Activated CD4-positive, alpha-beta memory T cell treated with anti-CD3 and anti-CD28 coated beads for 36 hours (primary cell): ENCODE measurements around the gene OSER1. TPM values are rescaled to one million over a fixed set of nuclear protein-coding genes. Genes with fewer than 3 reads are reported as not detected.

Source experiments
- CTCF ChIA-PET: fragments of 350-600 bp; sonication (Branson Sonifier 250); formaldehyde crosslinking; loops from one replicate; lab custom pipeline; 2021; ENCODE audit warnings: antibody characterized with exemption, inconsistent platforms; lab: Charles Lee
- POLR2A ChIA-PET: fragments of 350-600 bp; sonication (Branson Sonifier 250); formaldehyde crosslinking; loops from one replicate; lab custom pipeline; 2021; ENCODE audit warnings: antibody characterized with exemption; lab: Charles Lee
- DNase-seq: peaks from one replicate; pipeline ENCODE4 v3.0.0-alpha.2; 2020
- H3K27ac Mint-ChIP-seq: one replicate; pipeline ENCODE4 v1.8.0; 2021; ENCODE audit warnings: mixed read lengths
- H3K27me3 Mint-ChIP-seq: one replicate; pipeline ENCODE4 v1.8.0; 2021; ENCODE audit warnings: mixed read lengths
- H3K36me3 Mint-ChIP-seq: one replicate; pipeline ENCODE4 v1.8.0; 2021; ENCODE audit warnings: mixed read lengths
- H3K4me1 Mint-ChIP-seq: one replicate; pipeline ENCODE4 v1.8.0; 2021; ENCODE audit warnings: low read depth, mixed read lengths
- H3K4me3 Mint-ChIP-seq: one replicate; pipeline ENCODE4 v1.8.0; 2021; ENCODE audit warnings: mild to moderate bottlenecking, mixed read lengths
- H3K9me3 Mint-ChIP-seq: one replicate; pipeline ENCODE4 v1.8.0; 2021; ENCODE audit warnings: mixed read lengths
- intact Hi-C: fragments of 100-400 bp; cut with micrococcal nuclease; formaldehyde crosslinking; loops from one replicate; pipeline ENCODE4 v1.15.1; 2023
- total RNA-seq, 2 experiments: library from RNA; stranded (reverse); gene quantifications; one replicate each; pipeline ENCODE4 v1.2.3, GENCODE V29; 2021

OSER1 gene
- total RNA-seq, 2 experiments from 2014 or later, result 23.4 to 24.2 TPM

DNA sequence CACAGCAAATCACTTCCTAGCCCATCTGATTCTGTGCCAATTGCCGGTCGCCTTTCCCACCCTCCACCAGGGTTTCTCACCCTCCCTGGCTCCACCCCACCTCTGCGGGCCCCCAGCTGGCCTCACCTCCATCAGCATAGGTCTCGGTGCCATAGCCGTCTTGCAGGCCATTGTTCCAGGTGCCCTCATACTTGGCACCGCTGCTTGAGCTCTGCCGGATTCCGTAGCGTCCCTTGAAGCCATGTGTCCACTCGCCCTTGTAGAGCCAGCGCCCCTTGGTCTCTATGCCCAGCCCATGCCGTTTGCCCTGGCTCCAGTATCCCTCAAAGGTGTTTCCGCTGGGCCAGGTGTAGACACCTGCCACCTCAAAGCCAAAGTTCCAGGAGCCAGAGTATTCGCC is 24.4 kb downstream of the OSER1 start:
- Mint-ChIP-seq H3K27ac (no peak overlapping the region), H3K36me3 (no peaks in the 10 kb centered on the region), H3K4me1 (peaks cover 6% of the 10 kb centered on the region), H3K9me3 (no peaks in the 10 kb centered on the region), H3K27me3 (peaks cover 48% of the 10 kb centered on the region), H3K4me3 (no peak overlapping the region)
- ChIA-PET POLR2A (no interaction called here), CTCF (interaction anchor here (9.6 kb wide), 1 partner anchor 70 kb away, joined by 174 read pairs; no protein-coding TSS in a partner anchor)
- intact Hi-C loops, result no loop called here
- no peak for DNase-seq

DNA sequence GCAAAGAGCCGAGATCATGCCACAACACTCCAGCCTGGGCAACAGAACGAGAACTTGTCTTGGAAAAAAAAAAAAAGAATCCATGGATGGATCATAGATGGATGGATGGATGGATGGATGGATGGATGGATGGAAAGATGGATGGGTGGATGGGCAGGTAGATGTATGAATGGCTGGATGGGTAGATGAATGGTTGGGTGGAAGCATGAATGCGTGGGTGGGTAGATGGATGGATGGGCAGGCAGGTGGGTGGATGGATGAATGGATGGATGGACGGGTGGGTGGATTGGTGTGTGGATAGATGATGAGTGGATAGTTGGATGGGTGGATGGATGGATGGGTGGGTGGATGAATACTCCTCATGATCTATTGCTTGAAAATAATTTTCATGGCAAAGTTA is 25.0 kb downstream of the OSER1 start:
- peaks cover 47% of the 10 kb centered on the region for H3K27me3 Mint-ChIP-seq
- H3K4me1 Mint-ChIP-seq, result peaks cover 6% of the 10 kb centered on the region
- no peak overlapping the region for H3K27ac Mint-ChIP-seq
- no peaks in the 10 kb centered on the region for H3K9me3 Mint-ChIP-seq
- H3K36me3 Mint-ChIP-seq, result no peaks in the 10 kb centered on the region
- ChIA-PET POLR2A (no interaction called here), CTCF (interaction anchor here (1.4 to 9.6 kb wide), 2 partner anchors 7 to 70 kb away, joined by 4 to 174 read pairs; no protein-coding TSS in a partner anchor)
- intact Hi-C loops, result no loop called here
- H3K4me3 Mint-ChIP-seq, result no peak overlapping the region
- no peak for DNase-seq

DNA sequence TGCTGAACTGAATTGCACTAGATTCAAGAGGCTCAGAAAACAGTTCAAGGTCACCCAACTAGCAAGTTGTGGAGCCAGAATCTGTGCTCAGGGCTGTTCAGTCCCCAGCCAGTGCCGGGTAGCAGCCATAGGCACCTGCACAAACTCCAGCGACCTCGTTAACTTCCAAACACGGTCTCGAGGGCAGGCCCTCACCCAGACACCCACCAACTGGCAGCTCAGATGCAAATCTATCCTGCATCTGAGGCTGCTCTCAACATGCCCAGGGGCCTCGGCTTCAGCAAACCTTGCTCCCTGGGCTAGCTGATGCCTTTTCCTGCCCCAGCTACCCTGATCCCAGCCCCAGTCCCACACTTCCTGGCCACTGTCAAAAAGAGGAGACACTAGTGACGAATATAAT is 27.3 kb downstream of the OSER1 start:
- Mint-ChIP-seq H3K9me3 (no peaks in the 10 kb centered on the region), H3K4me3 (no peak overlapping the region), H3K4me1 (peaks cover 6% of the 10 kb centered on the region), H3K27ac (no peak overlapping the region), H3K27me3 (peaks cover 39% of the 10 kb centered on the region), H3K36me3 (no peaks in the 10 kb centered on the region)
- DNase-seq, result no peak
- intact Hi-C loops, result no loop called here
- POLR2A ChIA-PET, result no interaction called here
- CTCF ChIA-PET, result no interaction called here

DNA sequence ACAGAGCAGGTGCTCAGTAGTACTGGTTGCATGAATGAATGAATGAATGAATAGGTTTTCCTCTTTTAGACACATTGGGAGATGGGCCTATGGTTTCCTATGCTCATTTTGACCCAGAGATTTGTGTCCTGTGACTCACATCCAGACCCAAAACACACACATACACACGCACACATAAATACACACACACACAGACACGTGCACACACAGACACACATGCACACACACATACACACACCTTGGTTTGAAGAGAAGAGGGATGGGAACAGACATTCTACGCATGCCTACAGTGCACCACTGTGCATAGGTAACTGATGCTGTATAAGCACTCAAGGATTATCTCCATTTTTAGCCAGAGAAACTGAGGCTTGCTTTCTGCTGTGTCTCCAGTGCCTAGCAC is 27.7 kb downstream of the OSER1 start:
- Mint-ChIP-seq H3K36me3 (no peaks in the 10 kb centered on the region), H3K27ac (no peak overlapping the region), H3K9me3 (no peaks in the 10 kb centered on the region), H3K27me3 (peaks cover 37% of the 10 kb centered on the region), H3K4me3 (no peak overlapping the region), H3K4me1 (peaks cover 6% of the 10 kb centered on the region)
- POLR2A ChIA-PET, result no interaction called here
- no peak for DNase-seq
- intact Hi-C loops, result no loop called here
- CTCF ChIA-PET, result no interaction called here

DNA sequence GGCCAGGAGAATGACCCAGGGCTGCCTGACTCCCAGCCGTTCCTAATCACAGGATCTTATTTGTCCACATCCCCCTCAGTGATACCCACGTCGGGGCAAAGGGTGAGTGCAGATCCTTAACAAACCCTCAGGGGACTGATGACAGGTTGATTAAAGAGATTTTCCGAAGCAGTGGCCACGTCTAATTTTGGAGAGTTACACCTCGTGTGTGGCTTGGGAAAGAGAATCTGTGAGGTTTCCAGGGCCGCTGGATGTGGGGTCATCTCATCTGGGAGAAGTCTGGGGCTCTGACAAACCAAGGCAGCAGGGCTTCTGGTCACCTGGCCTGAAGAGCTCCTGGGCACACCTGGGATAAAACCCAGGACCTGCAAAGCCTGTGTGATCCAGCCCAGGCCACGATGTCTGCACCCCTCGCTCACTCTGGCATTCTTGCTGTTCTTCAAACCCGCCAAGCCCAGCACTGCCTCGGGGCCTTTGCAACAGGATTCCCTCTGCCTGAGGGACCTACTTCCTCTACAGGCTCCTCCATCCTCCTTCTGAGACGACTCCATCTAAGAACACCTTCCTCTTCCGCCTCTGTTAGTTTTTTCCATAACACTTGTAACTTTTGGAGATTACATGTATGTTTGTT is 28.3 kb downstream of the OSER1 start:
- POLR2A ChIA-PET, result no interaction called here
- CTCF ChIA-PET, result interaction anchor here (4.9 kb wide), 1 partner anchor 8 kb away, joined by 27 read pairs; no protein-coding TSS in a partner anchor
- Mint-ChIP-seq H3K27me3 (peaks cover 34% of the 10 kb centered on the region), H3K27ac (no peak overlapping the region), H3K9me3 (no peaks in the 10 kb centered on the region), H3K4me3 (no peak overlapping the region), H3K4me1 (peaks cover 2% of the 10 kb centered on the region), H3K36me3 (no peaks in the 10 kb centered on the region)
- no peak for DNase-seq
- intact Hi-C loops, result no loop called here

DNA sequence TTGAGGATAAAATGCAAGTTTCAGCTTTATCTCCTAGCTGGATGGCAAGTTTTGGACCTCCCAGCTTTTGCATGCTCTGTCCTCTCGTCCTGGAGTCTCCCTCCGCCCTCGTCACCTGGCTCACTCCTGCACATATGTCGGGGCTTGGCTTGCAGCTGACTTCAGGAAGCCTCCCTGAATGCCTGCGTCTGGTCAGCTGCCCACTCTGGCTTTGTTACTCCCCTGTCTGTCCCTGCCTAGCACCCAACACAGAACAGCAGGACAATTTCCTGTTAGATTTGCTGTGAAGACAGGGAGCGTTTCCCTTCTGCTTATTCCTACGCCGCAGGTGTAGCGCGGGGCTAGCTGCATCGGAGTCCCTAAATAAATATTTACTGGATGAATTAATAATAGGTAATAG is 29.0 kb downstream of the OSER1 start:
- no peak overlapping the region for H3K27ac Mint-ChIP-seq
- ChIA-PET POLR2A (no interaction called here), CTCF (interaction anchor here (4.9 kb wide), 1 partner anchor 8 kb away, joined by 27 read pairs; no protein-coding TSS in a partner anchor)
- DNase-seq, result no peak
- H3K4me1 Mint-ChIP-seq, result no peaks in the 10 kb centered on the region
- no peak overlapping the region for H3K4me3 Mint-ChIP-seq
- intact Hi-C loops, result no loop called here
- H3K27me3 Mint-ChIP-seq, result peaks cover 31% of the 10 kb centered on the region
- H3K36me3 Mint-ChIP-seq, result no peaks in the 10 kb centered on the region
- no peaks in the 10 kb centered on the region for H3K9me3 Mint-ChIP-seq

DNA sequence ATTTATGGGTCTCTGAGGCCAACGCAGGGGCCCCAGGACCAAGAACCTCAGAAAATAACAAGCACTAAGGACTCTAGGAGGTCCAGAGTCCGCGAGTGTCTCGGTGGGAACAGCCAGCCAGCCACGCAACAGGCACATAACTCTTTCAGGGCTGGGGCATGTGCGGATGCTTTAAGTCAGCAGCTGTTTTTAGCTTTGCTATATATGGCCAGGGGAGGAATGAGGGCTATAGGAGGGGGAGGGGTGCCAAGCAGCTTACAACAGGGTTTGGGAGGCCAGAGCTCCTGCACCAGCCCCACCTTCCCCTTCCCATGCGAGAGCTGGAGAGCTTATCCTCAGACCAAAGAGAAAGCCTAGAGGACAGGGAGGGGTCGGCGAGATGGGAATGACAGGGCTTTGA is 29.8 kb downstream of the OSER1 start:
- Mint-ChIP-seq H3K9me3 (no peaks in the 10 kb centered on the region), H3K36me3 (no peaks in the 10 kb centered on the region), H3K4me3 (no peak overlapping the region), H3K4me1 (no peaks in the 10 kb centered on the region), H3K27ac (no peak overlapping the region), H3K27me3 (peaks cover 27% of the 10 kb centered on the region)
- ChIA-PET POLR2A (no interaction called here), CTCF (interaction anchor here (4.9 kb wide), 1 partner anchor 9 kb away, joined by 27 read pairs; no protein-coding TSS in a partner anchor)
- DNase-seq, result no peak
- intact Hi-C loops, result no loop called here

DNA sequence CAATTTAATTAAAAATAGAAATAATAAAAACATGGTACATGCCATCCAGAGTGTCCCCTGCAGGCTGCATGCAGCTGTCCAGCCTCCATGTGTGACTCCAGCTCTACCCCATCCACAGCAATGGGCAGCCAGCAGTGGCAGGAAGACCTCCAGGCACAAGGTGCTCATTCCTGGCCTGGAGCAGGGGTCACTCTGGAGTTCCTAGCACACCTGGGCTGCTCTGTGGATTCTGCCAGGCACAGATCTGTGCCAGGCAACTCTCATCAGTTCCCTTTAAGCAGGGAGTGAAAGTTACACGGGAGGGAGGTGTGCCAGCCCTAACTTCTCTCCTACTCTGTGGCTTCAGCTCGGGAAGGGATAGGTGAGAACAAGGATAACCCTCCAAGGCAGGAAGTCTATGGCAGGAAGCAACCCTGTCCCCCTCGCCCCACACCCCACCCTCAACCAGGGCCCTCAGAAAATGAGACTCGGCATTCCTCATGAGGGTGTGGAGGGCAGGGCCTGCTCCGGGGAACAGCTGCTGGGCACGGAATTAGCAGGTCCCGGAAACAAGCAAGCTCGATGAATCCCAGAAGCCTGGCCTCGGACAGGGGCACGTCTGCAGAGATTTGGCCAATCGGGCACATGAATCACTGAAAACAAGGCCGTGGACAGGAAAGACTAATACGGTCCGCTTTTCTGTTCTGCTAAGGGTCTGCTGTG is 33.6 kb downstream of the OSER1 start:
- ChIA-PET CTCF (interaction anchor here (0.6 to 4.9 kb wide), 3 partner anchors 13 to 61 kb away, joined by 4 to 27 read pairs (median 13); no protein-coding TSS in a partner anchor), POLR2A (no interaction called here)
- H3K27ac Mint-ChIP-seq, result no peak overlapping the region
- H3K4me1 Mint-ChIP-seq, result no peaks in the 10 kb centered on the region
- no peak for DNase-seq
- no peaks in the 10 kb centered on the region for H3K9me3 Mint-ChIP-seq
- no peak overlapping the region for H3K4me3 Mint-ChIP-seq
- intact Hi-C loops, result no loop called here
- peaks cover 13% of the 10 kb centered on the region for H3K27me3 Mint-ChIP-seq
- H3K36me3 Mint-ChIP-seq, result no peaks in the 10 kb centered on the region

DNA sequence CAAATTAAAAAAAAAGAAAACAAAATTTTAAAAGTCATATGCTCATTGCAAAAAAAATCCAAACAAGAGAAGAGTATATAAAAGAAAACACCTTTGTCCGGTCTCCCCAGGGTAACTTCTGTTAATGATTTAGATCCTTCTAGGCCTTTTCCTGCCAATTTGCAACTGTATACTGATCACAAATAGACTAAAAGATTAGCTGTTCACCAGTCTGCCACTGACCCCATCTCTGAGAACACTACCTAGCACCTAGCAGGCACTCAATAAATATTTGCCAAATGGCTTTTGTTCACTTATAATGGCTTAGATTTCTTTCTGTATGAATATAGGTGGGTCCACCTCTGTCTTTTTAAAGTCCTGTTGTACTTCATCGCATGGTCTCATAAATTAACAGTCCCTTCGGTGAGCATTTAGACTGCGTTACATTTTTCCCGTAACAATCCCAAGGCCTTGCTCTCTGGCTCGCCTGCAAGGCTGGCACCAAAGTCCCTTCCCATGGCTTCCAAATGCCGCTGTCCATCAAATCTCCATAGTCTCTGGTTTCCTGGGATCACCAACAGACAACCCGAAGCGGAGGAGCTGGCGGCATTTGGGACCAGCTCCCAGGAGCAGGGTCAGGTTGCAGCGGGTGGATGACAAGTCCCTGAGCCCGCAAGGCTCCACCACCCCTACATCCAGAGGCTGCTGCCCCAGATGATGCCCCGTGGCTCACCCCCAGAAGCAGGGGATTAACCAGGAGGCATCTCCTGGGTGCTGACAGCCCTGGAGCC is 35.4 kb downstream of the OSER1 start:
- Mint-ChIP-seq H3K36me3 (no peaks in the 10 kb centered on the region), H3K4me1 (no peaks in the 10 kb centered on the region), H3K4me3 (no peak overlapping the region), H3K9me3 (no peaks in the 10 kb centered on the region), H3K27ac (no peak overlapping the region), H3K27me3 (peaks cover 20% of the 10 kb centered on the region)
- intact Hi-C loops, result no loop called here
- no peak for DNase-seq
- CTCF ChIA-PET, result interaction anchor here (1.0 kb wide), 1 partner anchor 15 kb away, joined by 3 read pairs; no protein-coding TSS in a partner anchor
- POLR2A ChIA-PET, result no interaction called here

DNA sequence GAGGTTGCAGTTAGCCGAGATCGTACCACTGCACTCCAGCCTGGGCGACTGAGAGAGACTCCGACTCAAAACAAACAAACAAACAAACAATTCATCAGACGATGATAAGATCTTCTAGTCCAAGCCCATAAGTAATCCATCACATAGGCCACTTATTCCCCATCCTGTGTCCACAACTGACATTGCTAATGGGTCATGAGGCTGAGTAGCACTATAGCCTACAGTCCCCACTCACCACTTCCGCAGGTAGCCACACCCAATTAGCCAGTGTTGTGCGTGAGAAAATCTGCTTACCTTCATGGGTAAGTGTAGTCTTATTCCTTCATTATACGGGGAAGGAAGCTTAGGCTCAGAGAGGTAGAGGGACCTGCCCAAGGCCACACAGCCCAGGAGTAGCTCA is 36.7 kb downstream of the OSER1 start:
- ChIA-PET POLR2A (no interaction called here), CTCF (no interaction called here)
- DNase-seq, result no peak
- H3K27me3 Mint-ChIP-seq, result peaks cover 23% of the 10 kb centered on the region
- H3K36me3 Mint-ChIP-seq, result no peaks in the 10 kb centered on the region
- intact Hi-C loops, result no loop called here
- no peaks in the 10 kb centered on the region for H3K4me1 Mint-ChIP-seq
- no peak overlapping the region for H3K27ac Mint-ChIP-seq
- H3K9me3 Mint-ChIP-seq, result peaks cover under 1% of the 10 kb centered on the region
- H3K4me3 Mint-ChIP-seq, result no peak overlapping the region

DNA sequence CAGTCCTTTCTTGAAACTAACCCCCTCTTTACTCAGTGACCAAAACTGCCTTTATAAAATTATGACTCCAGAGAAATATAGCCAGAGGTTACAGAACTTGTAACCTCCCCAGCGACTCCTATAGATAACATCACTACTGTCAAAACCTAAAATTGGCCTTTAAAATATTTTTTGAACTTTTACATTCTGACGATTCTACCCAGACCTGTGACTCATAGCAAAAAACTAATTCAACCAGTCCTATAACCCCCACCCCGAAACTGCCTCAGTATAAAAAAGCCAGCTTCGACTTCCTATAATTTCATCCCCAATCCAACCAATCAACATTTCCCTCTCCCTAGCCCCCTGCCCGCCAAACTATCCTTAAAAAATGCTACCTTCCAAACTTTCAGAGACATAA is 37.5 kb downstream of the OSER1 start:
- ChIA-PET CTCF (no interaction called here), POLR2A (no interaction called here)
- H3K36me3 Mint-ChIP-seq, result no peaks in the 10 kb centered on the region

DNA sequence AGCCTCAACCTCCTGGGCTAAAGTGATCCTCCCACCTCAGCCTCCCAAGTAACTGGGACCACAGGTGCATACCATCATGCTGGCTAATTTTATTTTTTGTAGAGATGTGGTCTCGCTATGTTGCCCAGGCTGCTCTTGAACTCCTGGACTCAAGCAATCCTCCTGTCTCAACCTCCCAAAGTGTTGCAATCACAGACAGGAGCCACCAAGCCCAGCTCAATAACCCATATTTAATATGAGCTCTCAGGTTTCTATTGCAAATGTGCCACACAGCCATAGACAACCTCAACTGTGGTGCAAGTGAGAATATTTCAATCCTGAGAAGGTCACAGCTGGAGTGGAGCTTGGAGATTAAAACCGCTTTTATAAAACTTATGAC is 38.0 kb downstream of the OSER1 start:
- Mint-ChIP-seq H3K27ac (no peak overlapping the region), H3K27me3 (peaks cover 29% of the 10 kb centered on the region), H3K4me1 (no peaks in the 10 kb centered on the region), H3K9me3 (peaks cover 1% of the 10 kb centered on the region), H3K36me3 (no peaks in the 10 kb centered on the region), H3K4me3 (no peak overlapping the region)
- ChIA-PET CTCF (no interaction called here), POLR2A (no interaction called here)
- DNase-seq, result no peak
- intact Hi-C loops, result no loop called here

More for the DNA sequence above, 37.5 kb downstream of the OSER1 start:
- Mint-ChIP-seq H3K4me3 (no peak overlapping the region), H3K27ac (no peak overlapping the region), H3K27me3 (peaks cover 24% of the 10 kb centered on the region), H3K9me3 (peaks cover 1% of the 10 kb centered on the region), H3K4me1 (no peaks in the 10 kb centered on the region)
- intact Hi-C loops, result no loop called here
- DNase-seq, result no peak
